ENCODE results near the gene LDHB. TPM values are rescaled to one million over a fixed set of nuclear protein-coding genes. Genes with fewer than 3 reads are reported as not detected.

The LDHB gene
- total RNA-seq, 1 experiment from 2014 or later: 1,752 TPM

DNA sequence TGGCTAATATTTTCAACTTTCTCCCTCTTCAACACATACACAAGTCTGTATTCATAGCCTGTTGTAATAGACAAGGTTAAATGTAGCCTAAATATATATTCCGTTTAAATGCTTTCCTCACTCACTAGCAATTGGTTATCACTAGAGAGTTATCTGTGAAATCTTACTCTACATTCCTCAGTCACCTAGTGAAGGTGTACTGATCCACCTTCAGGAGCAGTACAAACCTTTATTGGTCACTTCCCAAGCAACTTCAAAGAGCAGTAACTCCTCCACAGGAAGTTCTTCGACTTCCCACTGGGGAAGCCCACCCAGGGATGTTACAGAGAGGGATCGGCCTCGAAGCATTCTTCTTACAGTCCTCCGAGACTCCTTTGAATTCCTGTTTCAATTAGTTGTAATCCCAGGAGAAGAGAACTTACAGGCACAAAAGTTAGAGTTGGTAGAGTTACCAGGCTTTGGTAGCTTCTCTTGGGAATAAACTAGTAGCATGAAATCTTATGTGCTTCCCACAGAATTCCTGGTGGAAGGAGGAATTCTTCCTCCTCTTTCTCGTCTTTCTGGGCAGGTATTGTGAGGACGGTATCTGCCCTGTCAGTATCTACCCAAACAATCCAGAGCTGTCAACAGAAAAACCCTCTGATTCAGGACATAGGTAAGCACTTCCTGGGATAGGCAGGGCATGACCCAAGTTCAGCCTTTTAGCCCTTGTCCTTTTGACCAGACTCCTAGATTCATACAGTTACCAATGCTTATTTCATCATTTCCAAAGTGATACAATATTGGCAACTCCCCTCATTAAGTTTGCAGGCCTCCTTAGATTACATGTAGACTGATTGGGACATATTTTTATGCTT, 53.2 kb downstream of the LDHB start, which contains the start of gene GYS2:
Gene GYS2, minus strand, starts transcription at position 603 of the 857 bp plus-strand sequence. Its CDS starts 255 bp downstream, at position 348.
- H3K27ac Mint-ChIP-seq (ENCODE audit: unreplicated experiment): no peak within 1 kb of the TSS
- no peaks in the 10 kb centered on the region for H3K27me3 Mint-ChIP-seq (ENCODE audit: insufficient read depth, unreplicated experiment)
- TF ChIP-seq, protein P1, sequence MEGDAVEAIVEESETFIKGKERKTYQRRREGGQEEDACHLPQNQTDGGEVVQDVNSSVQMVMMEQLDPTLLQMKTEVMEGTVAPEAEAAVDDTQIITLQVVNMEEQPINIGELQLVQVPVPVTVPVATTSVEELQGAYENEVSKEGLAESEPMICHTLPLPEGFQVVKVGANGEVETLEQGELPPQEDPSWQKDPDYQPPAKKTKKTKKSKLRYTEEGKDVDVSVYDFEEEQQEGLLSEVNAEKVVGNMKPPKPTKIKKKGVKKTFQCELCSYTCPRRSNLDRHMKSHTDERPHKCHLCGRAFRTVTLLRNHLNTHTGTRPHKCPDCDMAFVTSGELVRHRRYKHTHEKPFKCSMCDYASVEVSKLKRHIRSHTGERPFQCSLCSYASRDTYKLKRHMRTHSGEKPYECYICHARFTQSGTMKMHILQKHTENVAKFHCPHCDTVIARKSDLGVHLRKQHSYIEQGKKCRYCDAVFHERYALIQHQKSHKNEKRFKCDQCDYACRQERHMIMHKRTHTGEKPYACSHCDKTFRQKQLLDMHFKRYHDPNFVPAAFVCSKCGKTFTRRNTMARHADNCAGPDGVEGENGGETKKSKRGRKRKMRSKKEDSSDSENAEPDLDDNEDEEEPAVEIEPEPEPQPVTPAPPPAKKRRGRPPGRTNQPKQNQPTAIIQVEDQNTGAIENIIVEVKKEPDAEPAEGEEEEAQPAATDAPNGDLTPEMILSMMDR (IDR thresholded peaks at IDR 0.05; ENCODE audit: insufficient read depth in 1 of 2, low read depth in 1 of 2, low read length in 1 of 2, severe bottlenecking in 1 of 2, unreplicated experiment in 1 of 2): no peak
- peaks cover 7% of the 10 kb centered on the region for H3K4me1 Mint-ChIP-seq (ENCODE audit: low read depth, unreplicated experiment)
- intact Hi-C loops (cut with micrococcal nuclease; ENCODE audit: unreplicated experiment): loop anchor here (2.0 to 10.0 kb wide), 4 partner anchors 24 to 838 kb away; no protein-coding TSS in a partner anchor
- Histone ChIP-seq H3K4me1 (peaks cover 21% of the 10 kb centered on the region), H3K27me3 (replicated peaks; ENCODE audit: control insufficient read depth, insufficient read depth, low read length) (no peaks in the 10 kb centered on the region), H3K4me3 (ENCODE audit: low read depth, low read length) (no peak within 1 kb of the TSS), H3K36me3 (ENCODE audit: control insufficient read depth, insufficient read depth, low read length) (no peaks in the 10 kb centered on the region), H3K9me3 (no peaks in the 10 kb centered on the region)
- no peaks in the 10 kb centered on the region for H3K36me3 Mint-ChIP-seq (ENCODE audit: insufficient read depth, unreplicated experiment)
- ChIA-PET CTCF (interaction anchor here (0.6 kb wide), 1 partner anchor 93 kb away, joined by 4 read pairs; no protein-coding TSS in a partner anchor), POLR2A (no interaction called here)
- no TSS peak for BruUV-seq (replicated peaks)
- no peak for DNase-seq
- H3K9me3 Mint-ChIP-seq (ENCODE audit: unreplicated experiment): no peaks in the 10 kb centered on the region
- H3K4me3 Mint-ChIP-seq (ENCODE audit: unreplicated experiment): no peak within 1 kb of the TSS

DNA sequence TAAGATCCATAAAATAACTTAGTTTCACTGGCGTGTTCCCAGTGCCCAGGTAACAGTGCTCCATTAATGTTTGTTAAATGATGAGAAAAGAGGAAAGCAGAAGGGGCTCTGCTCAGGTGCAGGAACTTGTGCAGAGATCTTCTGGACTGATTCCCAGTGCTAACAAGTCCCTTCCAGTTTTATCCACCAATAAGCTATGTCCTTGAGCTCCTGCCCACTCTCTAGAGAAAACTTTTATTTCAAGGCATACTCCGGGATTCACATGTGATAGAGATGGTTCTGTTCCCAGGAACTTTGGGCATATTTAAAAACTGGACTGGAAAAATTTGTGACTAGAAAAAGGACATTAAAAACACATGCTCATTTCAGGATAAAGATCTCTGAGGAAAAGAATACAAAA, 54.9 kb downstream of the LDHB start:
- Mint-ChIP-seq H3K27ac (ENCODE audit: unreplicated experiment) (no peak overlapping the region), H3K4me1 (ENCODE audit: low read depth, unreplicated experiment) (peaks cover 15% of the 10 kb centered on the region), H3K4me3 (ENCODE audit: unreplicated experiment) (no peak overlapping the region), H3K36me3 (ENCODE audit: insufficient read depth, unreplicated experiment) (no peaks in the 10 kb centered on the region), H3K9me3 (ENCODE audit: unreplicated experiment) (no peaks in the 10 kb centered on the region), H3K27me3 (ENCODE audit: insufficient read depth, unreplicated experiment) (no peaks in the 10 kb centered on the region)
- Histone ChIP-seq H3K9me3 (no peaks in the 10 kb centered on the region), H3K27me3 (replicated peaks; ENCODE audit: control insufficient read depth, insufficient read depth, low read length) (no peaks in the 10 kb centered on the region), H3K4me3 (ENCODE audit: low read depth, low read length) (no peak overlapping the region), H3K36me3 (ENCODE audit: control insufficient read depth, insufficient read depth, low read length) (no peaks in the 10 kb centered on the region), H3K4me1 (peaks cover 28% of the 10 kb centered on the region)
- POLR2A ChIA-PET: no interaction called here
- DNase-seq: no peak
- CTCF ChIA-PET: no interaction called here
- BruUV-seq (replicated peaks): no TSS peak
- TF ChIP-seq, protein P1 (IDR thresholded peaks at IDR 0.05; ENCODE audit: insufficient read depth in 1 of 2, low read depth in 1 of 2, low read length in 1 of 2, severe bottlenecking in 1 of 2, unreplicated experiment in 1 of 2): no peak
- intact Hi-C loops (cut with micrococcal nuclease; ENCODE audit: unreplicated experiment): loop anchor here (10.0 kb wide), 1 partner anchor 358 kb away; no protein-coding TSS in a partner anchor

DNA sequence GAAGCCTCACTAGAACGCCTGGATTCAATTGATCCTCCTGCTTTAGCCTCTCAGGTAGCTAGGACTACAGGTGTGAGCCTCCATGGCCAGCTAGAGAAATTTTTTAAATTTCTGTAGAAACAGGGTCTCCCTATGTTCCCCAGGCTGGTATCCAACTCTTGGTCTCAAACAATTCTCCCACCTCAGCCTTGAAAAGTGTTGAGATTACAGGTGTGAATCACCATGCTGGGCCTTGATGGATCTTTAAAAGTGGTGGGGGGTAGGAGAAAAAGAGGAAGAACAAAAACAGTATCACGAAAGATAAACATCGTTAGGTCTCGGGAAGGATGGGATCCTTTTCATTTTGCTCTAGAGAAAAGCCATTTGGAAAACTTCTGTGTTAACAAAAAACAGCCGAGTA, 57.4 kb downstream of the LDHB start:
- TF ChIP-seq, protein P1 (IDR thresholded peaks at IDR 0.05; ENCODE audit: insufficient read depth in 1 of 2, low read depth in 1 of 2, low read length in 1 of 2, severe bottlenecking in 1 of 2, unreplicated experiment in 1 of 2): no peak
- no peaks in the 10 kb centered on the region for H3K36me3 Mint-ChIP-seq (ENCODE audit: insufficient read depth, unreplicated experiment)
- BruUV-seq (replicated peaks): no TSS peak
- H3K27ac Mint-ChIP-seq (ENCODE audit: unreplicated experiment): no peak overlapping the region
- H3K4me1 ChIP-seq: peaks cover 28% of the 10 kb centered on the region
- no peaks in the 10 kb centered on the region for H3K27me3 ChIP-seq (replicated peaks; ENCODE audit: control insufficient read depth, insufficient read depth, low read length)
- no peak for DNase-seq
- H3K4me3 Mint-ChIP-seq (ENCODE audit: unreplicated experiment): no peak overlapping the region
- ChIA-PET CTCF (no interaction called here), POLR2A (no interaction called here)
- H3K9me3 Mint-ChIP-seq (ENCODE audit: unreplicated experiment): no peaks in the 10 kb centered on the region
- intact Hi-C loops (cut with micrococcal nuclease; ENCODE audit: unreplicated experiment): loop anchor here (10.0 kb wide), 1 partner anchor 355 kb away; no protein-coding TSS in a partner anchor
- peaks cover 15% of the 10 kb centered on the region for H3K4me1 Mint-ChIP-seq (ENCODE audit: low read depth, unreplicated experiment)
- H3K9me3 ChIP-seq: no peaks in the 10 kb centered on the region
- no peaks in the 10 kb centered on the region for H3K36me3 ChIP-seq (ENCODE audit: control insufficient read depth, insufficient read depth, low read length)
- H3K27me3 Mint-ChIP-seq (ENCODE audit: insufficient read depth, unreplicated experiment): no peaks in the 10 kb centered on the region
- H3K4me3 ChIP-seq (ENCODE audit: low read depth, low read length): no peak overlapping the region

Measured in Caco-2 (cell line).